HG02678 (cell line): ENCODE results near the gene CLMN.
"Not testable (repeated sequence)": the region's sequence is repeated elsewhere in the genome, so short reads cannot be mapped to it uniquely, and the experiment has no call there.

Experiments used
- ATAC-seq: cut with Tn5 transposase; IDR thresholded peaks from one replicate; pipeline ENCODE4 v1.9.1; 2021; ENCODE audit warnings: mild to moderate bottlenecking, moderate library complexity; ENCODE audit not compliant: unreplicated experiment

CLMN gene

DNA sequence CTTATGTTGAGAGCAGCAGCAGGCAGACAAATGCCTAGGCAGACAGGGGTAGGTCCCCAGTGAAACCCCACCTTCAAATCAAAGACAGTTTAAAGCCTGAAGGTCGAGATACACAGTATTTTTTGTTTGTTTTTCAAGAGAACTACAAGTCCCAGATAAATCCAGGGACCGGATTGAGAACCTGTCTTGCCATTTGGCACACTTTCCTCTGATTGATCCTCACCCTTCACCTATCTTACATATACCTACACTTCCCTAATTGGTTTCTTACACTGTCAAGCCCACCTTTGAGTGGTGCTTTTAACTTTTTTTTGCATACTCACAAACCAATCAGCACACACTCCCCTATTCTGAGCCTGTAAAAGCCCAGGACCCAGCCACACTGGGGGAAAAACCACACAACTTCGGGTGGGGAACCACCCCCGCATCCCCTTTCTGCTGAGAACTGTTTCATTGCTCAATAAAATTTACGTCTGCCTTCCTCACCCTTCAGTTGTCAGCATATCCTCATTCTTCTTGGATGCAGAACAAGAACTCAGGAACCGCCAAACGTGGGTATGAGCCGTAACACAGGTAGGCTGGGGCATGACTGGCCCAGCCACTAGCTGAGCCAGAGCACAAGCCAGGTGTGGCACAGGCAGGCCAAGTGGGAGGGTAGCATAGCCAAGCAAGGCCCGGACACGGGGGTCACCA, 173.5 kb downstream of the CLMN start:
- no peak for ATAC-seq

DNA sequence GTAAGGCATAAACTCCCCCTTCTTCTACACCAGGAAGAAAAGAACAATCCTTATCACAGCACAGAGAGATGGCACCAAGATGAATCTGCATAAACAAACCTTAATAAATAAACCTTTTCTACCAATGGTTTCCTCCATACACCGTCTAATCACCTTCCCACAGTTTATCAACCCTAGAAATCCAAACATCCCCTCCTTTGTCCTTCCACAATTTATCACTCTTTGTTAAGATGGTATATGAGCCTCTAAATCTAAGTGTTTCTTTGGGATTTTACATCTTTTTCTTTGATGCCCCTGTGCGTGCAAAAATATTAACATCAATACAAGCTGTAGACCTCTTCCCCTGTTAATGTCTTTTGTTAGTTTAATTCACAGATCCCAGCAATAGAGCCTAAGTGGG, 174.9 kb downstream of the CLMN start:
- ATAC-seq, result no peak

DNA sequence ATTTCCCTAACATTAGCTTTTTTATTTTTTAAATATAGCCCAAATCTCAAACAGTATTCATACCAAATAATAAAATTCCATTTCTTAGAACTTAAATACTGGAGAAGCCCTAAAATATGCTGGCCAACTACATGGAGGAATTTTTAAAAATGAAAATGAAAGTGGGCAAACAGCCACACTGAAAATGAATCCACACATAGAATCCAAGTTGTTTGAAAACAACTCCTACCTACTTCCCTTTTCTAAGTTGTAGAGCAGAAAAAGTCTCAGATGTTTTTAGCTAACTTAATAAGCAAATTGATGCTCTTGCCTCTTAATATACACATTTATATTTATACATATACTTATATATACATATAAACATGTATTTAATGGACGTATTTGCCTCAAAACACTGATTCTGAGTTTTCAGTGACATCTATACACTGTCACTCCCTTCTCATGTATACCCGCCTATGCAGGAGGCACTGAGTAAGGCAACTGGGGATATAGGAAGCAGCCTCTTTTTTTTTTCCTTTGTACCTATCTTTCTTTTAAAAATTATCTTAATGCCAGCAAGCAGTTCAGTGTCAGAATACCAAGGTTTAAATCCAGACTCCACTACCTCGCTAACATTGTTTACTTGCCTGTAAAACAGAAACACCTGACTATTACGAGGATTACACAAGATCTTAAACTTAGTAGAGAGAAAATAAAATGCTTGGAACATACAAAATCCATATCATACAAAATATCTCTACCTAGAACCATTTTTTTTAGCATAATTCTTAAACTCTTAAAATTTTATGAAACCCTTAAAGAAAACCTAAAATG, 175.7 kb downstream of the CLMN start:
- ATAC-seq, result no peak

DNA sequence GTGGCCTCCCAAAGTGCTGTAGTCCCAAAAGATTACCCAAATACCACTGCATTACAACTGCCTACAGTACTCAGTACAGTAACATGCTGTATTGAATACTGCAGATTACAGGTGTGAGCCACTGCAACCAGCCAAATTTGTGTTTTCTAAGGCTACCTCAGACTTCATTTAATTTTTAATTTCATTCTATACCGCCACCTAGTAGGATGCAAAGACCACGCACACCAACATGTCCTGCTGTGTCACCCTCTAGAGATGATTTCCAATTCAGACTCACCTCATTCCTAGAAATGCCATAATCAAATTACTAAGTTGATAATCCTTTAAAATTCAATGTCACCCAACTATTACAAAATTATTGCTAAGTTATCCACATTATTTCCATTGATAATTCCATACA, 177.5 kb downstream of the CLMN start:
- ATAC-seq, result no peak

DNA sequence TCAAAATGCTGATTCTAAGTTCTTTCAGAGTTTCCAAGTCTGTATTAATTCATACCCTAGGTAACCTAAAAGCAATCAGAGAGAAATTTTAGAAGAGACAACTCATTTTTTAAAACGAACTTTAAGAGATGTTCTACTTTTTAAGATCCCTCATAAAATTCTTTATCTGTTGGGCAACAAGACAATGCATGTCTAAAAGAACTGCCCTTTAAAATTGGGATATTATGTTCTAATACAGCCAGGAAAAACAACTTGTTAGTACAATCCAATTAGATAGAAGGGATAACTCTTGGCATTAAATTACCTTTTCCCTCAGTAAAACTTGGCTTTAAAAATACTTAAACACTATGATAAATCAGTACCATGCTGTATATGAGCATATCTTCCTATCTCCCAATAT, 178.0 kb downstream of the CLMN start:
- no peak for ATAC-seq

DNA sequence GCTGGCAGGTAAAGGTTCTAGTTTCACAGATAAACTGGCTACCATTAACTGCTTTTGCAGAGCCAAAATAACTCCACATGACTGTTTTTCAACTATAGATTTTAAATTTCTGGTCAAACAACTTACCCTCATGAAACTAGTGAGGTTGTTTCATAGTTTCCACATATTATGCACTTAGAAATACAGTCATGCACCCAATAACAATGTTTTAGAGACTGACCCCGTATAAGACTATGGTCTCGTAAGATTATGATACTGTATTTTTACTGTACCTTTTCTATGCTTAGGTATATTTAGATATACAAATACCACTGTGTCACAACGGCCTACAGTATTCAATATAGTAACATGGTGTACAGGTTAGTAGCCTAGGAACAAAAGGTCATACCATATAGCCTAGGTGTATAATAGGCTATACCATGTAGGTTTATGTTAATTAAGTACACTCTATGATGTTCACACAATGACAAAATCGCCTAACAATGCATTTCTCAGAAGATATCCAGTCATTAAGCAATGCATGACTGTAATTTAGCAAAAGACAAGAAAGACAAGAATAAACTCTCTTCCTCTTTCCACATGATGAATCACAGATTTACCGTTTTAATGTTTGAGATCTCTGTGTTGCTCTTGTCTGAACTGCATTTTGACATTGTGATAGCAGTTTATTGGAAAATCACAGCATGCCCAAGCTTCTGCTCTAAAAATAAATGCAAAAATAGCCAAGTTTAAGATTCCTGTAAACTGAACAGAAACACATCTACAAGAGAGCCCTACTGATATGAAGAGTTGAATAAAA, 179.4 kb downstream of the CLMN start:
- no peak for ATAC-seq

DNA sequence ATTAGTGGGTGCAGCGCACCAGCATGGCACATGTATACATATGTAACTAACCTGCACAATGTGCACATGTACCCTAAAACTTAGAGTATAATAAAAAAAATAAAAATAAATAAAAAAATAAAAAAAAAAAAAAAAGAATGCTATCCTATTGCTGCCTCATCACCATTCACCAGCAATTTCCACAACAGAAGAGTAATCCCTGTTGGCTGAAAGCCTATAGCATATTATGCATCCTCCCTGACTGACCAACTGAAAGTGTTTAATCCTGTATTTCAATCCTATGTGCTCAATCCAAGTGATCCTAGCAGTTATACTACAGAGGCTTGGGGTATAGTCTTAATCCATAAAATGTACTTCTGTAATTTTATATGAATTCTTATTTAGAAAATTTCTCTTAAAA, 180.8 kb downstream of the CLMN start:
- no peak for ATAC-seq

DNA sequence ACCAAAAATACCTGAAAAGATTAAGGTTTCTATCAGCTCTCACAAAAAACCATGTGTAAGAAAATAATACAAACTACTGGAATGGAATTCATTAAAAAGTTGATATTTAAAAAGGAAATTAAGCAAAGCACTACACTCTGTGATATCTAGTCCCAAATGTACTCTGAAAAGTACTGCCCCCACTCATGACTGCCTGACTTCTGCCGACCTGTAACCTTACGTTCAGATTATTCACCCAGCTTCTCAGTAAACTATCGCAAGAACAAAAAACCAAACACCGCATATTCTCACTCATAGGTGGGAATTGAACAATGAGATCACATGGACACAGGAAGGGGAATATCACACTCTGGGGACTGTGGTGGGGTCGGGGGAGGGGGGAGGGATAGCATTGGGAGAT, 181.3 kb downstream of the CLMN start:
- not testable (repeated sequence) for ATAC-seq

DNA sequence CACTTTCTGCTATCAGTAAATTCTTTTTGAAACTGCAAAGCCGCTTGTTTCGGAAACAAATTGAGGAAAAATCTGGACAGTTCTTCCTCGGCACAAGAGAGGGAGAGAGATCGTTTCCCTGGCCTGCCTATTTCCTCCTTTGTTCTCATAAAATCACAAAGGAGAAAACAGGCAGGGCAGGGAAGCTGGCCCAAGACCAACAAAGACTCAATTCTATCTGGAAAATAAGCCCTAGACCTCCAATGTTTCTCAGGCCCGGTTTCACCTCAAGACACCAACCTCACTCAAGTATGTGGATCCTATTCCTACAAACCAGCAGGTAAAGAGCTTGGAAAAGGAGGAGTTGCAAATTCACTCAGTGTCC, 181.9 kb downstream of the CLMN start:
- ATAC-seq, result no peak

DNA sequence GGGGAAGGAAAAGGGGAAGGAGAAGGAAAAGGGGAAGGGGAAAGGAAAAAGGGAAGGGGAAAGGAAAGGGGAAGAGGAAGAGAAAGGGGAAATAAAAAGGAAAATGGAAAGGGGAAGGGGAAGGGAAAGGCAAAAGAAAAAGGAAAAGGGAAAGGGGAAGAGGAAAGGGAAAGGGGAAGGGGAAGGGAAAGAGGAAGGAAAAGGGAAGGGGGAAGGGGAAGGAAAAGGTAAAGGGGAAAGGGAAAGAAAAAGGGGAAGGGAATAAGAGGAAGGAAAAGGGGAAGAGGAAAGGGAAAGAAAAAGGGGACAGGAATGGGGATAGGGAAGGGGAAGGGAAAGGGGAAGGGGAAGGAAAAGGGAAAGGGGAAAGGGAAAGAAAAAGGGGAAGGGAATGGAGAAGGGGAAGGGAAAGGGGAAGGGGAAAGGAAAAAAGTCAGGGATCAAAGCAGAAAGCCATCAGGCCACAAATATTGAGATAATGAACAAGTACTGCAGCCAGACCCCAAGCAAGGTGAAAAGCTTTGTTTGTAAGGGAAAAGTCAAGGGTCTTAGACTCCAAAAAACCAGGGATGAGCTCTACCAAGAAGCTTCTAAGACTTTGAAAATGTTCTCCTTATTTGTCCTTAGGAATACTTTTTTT, 182.4 kb downstream of the CLMN start:
- no peak for ATAC-seq

DNA sequence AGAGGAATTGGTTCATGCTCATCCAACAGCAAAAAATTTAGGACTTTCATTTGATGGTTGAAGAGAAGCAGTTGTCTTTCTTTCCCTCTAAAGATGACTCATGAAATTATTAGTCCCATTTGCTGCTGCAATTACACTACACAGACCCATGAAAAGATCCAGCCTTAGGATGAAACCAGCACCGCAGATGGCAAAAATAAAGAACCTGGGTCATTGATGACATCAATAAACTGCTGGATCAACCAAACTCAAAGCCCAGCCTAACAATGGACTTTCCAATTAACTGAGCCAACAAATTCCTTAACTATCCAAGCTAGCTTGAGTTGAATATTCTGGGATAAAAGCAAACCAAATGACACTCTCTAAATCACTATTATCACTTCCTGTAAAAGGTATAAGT, 183.1 kb downstream of the CLMN start:
- no peak for ATAC-seq

DNA sequence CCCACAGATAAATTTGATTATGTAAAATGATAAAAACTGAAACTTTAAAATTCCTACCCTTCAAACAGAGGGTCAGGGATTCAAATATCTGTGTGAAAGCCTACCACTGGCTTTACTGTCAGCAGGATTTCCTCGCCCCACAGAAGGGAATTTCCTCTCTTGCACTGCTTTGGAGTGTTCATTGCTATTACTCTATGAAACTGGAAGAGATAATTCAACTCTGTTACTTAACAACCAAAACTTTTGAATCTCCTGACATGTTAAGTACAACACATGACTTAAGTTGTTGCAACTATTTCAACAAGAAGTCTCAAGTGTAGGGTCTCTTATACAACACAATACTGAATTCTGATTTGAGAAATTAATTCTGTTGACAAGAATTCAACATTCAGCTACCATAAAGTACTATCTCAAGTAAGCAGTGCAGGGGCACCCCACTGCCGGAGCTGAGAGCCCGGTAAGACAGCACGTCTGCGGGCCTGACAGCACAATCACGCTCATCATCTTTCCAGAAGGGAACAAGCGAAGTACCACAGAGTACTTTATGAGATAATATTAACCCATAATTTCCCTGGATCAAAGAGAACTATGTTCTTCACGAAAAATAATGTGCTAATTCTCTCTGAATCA, 185.3 kb downstream of the CLMN start:
- no peak for ATAC-seq

DNA sequence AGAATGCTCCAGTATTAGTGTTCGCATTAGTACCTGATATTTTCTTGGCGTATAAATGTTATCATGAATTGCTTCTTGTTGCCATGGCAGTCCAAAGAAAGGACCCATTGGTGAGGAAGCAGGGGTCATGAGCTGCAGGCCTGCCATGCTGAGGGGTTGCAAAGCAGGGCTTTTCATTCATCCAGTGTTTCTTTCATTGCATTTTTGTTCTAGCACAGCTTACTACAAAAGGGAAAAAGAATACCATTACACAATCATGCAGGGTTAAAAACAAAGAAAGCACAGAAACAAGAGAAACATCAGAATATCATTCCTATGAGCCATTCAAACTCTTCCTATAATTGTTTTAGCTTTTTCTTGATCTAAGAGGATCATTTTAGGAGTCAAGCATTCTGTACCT, 186.4 kb downstream of the CLMN start:
- ATAC-seq, result no peak

DNA sequence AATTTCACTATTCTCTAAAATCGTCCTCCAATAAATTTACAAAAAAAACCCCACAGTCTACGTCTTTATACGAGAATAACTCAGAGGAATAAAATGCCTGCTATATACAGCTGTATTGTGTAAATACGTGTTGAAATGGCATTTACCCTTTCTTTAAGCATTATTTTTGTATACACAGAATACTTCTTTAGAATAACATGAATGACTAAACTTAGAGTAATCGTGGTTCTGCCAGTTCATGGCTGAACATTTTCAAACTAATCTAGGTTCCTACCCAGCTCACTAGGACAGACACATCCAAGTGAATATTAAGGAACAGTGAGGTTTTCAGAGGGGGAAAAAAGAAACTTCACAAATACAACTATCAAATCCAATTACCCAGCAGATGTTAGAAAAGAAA, 186.9 kb downstream of the CLMN start:
- ATAC-seq, result no peak
